SK-N-SH (cell line): Measurements from ENCODE around the gene ZNF141. TPM values are rescaled to one million over a fixed set of nuclear protein-coding genes. Genes with fewer than 3 reads are reported as not detected.

ENCODE experiments used
- CTCF ChIA-PET: fragments of 300-600, 350-600 bp; formaldehyde crosslinking; extraction: SDS; loops from one replicate; lab custom pipeline; 2021; lab: Yijun Ruan, JAX
- POLR2A ChIA-PET: fragments of 350-600 bp; sonication (Branson Sonifier 250); formaldehyde crosslinking; extraction: SDS; loops from one replicate; lab custom pipeline; 2020; ENCODE audit warnings: antibody characterized with exemption, inconsistent platforms; lab: Yijun Ruan, JAX
- DNase-seq: peaks from one replicate; pipeline ENCODE4 v3.0.0; 2012
- H2AFZ ChIP-seq: fragments of 200-600 bp; sonication (generic); 2 replicates; pipeline ENCODE4 v1.8.1; 2016; ENCODE audit warnings: antibody characterized with exemption, mild to moderate bottlenecking, low read depth
- H3F3A ChIP-seq: fragments of 200-600 bp; sonication (generic); replicated peaks from 2 replicates; pipeline ENCODE3; 2016; ENCODE audit warnings: antibody characterized with exemption, mild to moderate bottlenecking; ENCODE audit not compliant: insufficient read depth
- H3K27ac ChIP-seq, 2 experiments: fragments of 200-500 bp in 1 of 2; fragments of 200-600 bp in 1 of 2; sonication (Bioruptor generic) in 1 of 2; sonication (generic), shearing (Covaris generic) in 1 of 2; 2 replicates each; pipeline versions ENCODE4 v1.5.1 to v1.6.1; 2014 to 2016; ENCODE audit warnings: low read depth in 2 of 2, inconsistent platforms in 1 of 2, low read length in 1 of 2, mild to moderate bottlenecking in 1 of 2, mixed read lengths in 1 of 2
- H3K27me3 ChIP-seq: fragments of 200-600 bp; sonication (generic), shearing (Covaris generic); 2 replicates; pipeline ENCODE4 v1.6.1; 2016; ENCODE audit warnings: mixed run types; ENCODE audit not compliant: insufficient read depth
- H3K36me3 ChIP-seq, 2 experiments: fragments of 200-500 bp in 1 of 2; fragments of 200-600 bp in 1 of 2; sonication (Bioruptor generic) in 1 of 2; sonication (generic) in 1 of 2; replicated peaks in 1 of 2; 2 replicates each; pipeline versions ENCODE3 to v1.5.1; 2014 to 2016; ENCODE audit warnings: low read length in 1 of 2, mild to moderate bottlenecking in 1 of 2; ENCODE audit not compliant: insufficient read depth in 2 of 2, control insufficient read depth in 1 of 2
- H3K4me1 ChIP-seq, 2 experiments: fragments of 200-500 bp in 1 of 2; fragments of 200-600 bp in 1 of 2; sonication (Bioruptor generic) in 1 of 2; sonication (generic), shearing (Covaris generic) in 1 of 2; 2 replicates each; pipeline versions ENCODE4 v1.5.1 to v1.6.1; 2014 to 2016; ENCODE audit warnings: low read depth in 1 of 2, low read length in 1 of 2, mixed run types in 1 of 2; ENCODE audit not compliant: insufficient read depth in 2 of 2, control insufficient read depth in 1 of 2
- H3K4me2 ChIP-seq: fragments of 200-600 bp; sonication (generic), shearing (Covaris generic); 2 replicates; pipeline ENCODE4 v1.6.1; 2017; ENCODE audit warnings: mixed run types
- H3K4me3 ChIP-seq, 2 experiments: fragments of 200-500 bp in 1 of 2; fragments of 200-600 bp in 1 of 2; sonication (Bioruptor generic) in 1 of 2; sonication (generic), shearing (Covaris generic) in 1 of 2; 2 replicates each; pipeline versions ENCODE4 v1.5.1 to v1.8.1; 2014 to 2016; ENCODE audit warnings: low read depth in 2 of 2, inconsistent platforms in 1 of 2, low read length in 1 of 2, mild to moderate bottlenecking in 1 of 2, mixed read lengths in 1 of 2, moderate library complexity in 1 of 2
- H3K79me2 ChIP-seq: fragments of 200-600 bp; sonication (generic); 2 replicates; pipeline ENCODE4 v1.8.1; 2017; ENCODE audit warnings: mild to moderate bottlenecking; ENCODE audit not compliant: insufficient read depth
- H3K9ac ChIP-seq: fragments of 200-600 bp; sonication (generic); 2 replicates; pipeline ENCODE4 v1.6.1; 2017; ENCODE audit warnings: mixed run types
- H3K9me2 ChIP-seq: fragments of 200-600 bp; sonication (generic); 2 replicates; pipeline ENCODE4 v1.6.1; 2017; ENCODE audit warnings: mixed run types
- H3K9me3 ChIP-seq: fragments of 200-600 bp; sonication (generic); 2 replicates; pipeline ENCODE4 v1.6.1; 2017; ENCODE audit warnings: mixed run types, mild to moderate bottlenecking, moderate library complexity
- H4K20me1 ChIP-seq: fragments of 200-600 bp; sonication (generic); 2 replicates; pipeline ENCODE4 v1.6.1; 2017; ENCODE audit warnings: mild to moderate bottlenecking, mixed run types; ENCODE audit not compliant: insufficient read depth
- CHD2 ChIP-seq: fragments of 150-350 bp; IDR thresholded peaks from 2 replicates; pipeline ENCODE4 v1.6.1; 2018; ENCODE audit warnings: low read length; ENCODE audit not compliant: partially characterized antibody
- FOSL2 ChIP-seq: IDR thresholded peaks from 2 replicates; pipeline ENCODE4 v1.4.0; 2012; ENCODE audit warnings: low read depth, mild to moderate bottlenecking, moderate library complexity, borderline replicate concordance
- GATA2 ChIP-seq: sonication (generic); formaldehyde crosslinking; IDR thresholded peaks from 2 replicates; pipeline ENCODE4 v1.5.0; 2020; ENCODE audit warnings: mild to moderate bottlenecking, missing genetic modification reagents
- MEF2A ChIP-seq: IDR thresholded peaks from 2 replicates; pipeline ENCODE4 v1.4.0; 2012; ENCODE audit warnings: low read depth, borderline replicate concordance
- MXI1 ChIP-seq: IDR thresholded peaks from 2 replicates; pipeline ENCODE4 v1.6.1; 2012; ENCODE audit warnings: mild to moderate bottlenecking, low read depth, low read length, improper control_type of control experiment
- NFIC ChIP-seq: IDR thresholded peaks from 2 replicates; pipeline ENCODE4 v1.4.0; 2012; ENCODE audit warnings: borderline replicate concordance
- RCOR1 ChIP-seq: fragments of 150-350 bp; IDR thresholded peaks from 2 replicates; pipeline ENCODE4 v1.6.1; 2017; ENCODE audit warnings: antibody characterized with exemption, low read length
- TCF12 ChIP-seq: IDR thresholded peaks from 2 replicates; pipeline ENCODE4 v1.4.0; 2012
- TEAD4 ChIP-seq: IDR thresholded peaks from 2 replicates; pipeline ENCODE4 v1.4.0; 2012; ENCODE audit warnings: mild to moderate bottlenecking, borderline replicate concordance; ENCODE audit not compliant: insufficient read depth
- YY1 ChIP-seq: IDR thresholded peaks from 2 replicates; pipeline ENCODE4 v1.4.0; 2012; ENCODE audit warnings: low read depth, mild to moderate bottlenecking
- whole genome bisulfite sequencing: methylation state at CpG from one replicate; pipeline ENCODE4 v1.1.6; 2017; ENCODE audit warnings: low lambda C conversion rate; 5-methylcytosine and 5-hydroxymethylcytosine counted together
- polyA plus RNA-seq, 3 experiments: library from polyadenylated mRNA; depleted of rRNA; stranded (reverse); fragments of >200 nt; gene quantifications; 2 replicates each; pipeline ENCODE4 v1.2.3, GENCODE V29; 2012
- TF ChIP-seq, protein P1 (sequence below): fragments of 200-600 bp; sonication (generic); IDR thresholded peaks from 2 replicates; pipeline ENCODE4 v1.6.1; 2017; ENCODE audit warnings: antibody characterized with exemption, mild to moderate bottlenecking, moderate library complexity

ZNF141 gene
- polyA plus RNA-seq, 1 of the 3 experiments (the other 2 are of a cell fraction) = 1.6 TPM

DNA sequence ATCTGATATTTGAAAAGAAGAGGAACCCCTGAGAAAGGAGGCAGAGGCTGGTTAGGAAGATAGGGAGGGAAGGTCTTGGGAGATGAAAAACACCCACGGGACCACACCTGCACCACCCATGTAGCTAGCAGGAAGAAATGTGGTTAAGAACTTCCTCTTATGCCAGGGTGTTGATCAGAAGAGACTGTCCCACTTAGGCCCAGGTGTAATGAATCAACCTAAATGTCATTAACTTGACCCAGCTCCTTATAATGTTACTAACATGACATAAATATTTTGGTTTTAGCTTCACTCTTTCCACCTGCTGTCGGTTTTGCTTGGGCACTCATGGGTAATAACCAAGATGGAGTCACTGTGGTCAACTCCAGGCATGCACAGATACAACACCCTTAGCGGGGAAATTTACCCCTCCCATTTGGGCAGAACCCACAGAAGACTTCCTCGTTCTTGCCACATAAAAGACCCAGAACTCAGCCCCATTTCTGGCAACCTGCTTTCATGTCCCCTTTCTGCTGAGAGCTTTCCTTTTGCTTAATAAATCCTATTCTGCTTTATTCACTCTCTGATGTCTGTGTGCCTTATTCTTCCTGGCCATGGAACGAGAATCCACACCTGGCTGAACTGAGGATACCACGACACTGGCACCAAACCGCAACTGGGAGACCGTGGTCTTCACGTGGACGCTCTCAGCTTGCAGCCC lies 46.8 kb downstream of the ZNF141 start:
- 71% methylated on average over 10 of the region's 10 CpGs for WGBS
- DNase-seq = no peak
- H3K4me1 ChIP-seq = no peaks in the 10 kb centered on the region
- H3K79me2 ChIP-seq = no peaks in the 10 kb centered on the region
- H2AFZ ChIP-seq = no peak overlapping the region
- no peaks in the 10 kb centered on the region for H3K27me3 ChIP-seq
- POLR2A ChIA-PET = no interaction called here
- TF ChIP-seq RCOR1 = no peak
- TF ChIP-seq MEF2A = no peak
- no peak for TF ChIP-seq MXI1
- TF ChIP-seq GATA2 (CRISPR knock-in tag) = no peak
- TF ChIP-seq NFIC = no peak
- TF ChIP-seq, protein P1, sequence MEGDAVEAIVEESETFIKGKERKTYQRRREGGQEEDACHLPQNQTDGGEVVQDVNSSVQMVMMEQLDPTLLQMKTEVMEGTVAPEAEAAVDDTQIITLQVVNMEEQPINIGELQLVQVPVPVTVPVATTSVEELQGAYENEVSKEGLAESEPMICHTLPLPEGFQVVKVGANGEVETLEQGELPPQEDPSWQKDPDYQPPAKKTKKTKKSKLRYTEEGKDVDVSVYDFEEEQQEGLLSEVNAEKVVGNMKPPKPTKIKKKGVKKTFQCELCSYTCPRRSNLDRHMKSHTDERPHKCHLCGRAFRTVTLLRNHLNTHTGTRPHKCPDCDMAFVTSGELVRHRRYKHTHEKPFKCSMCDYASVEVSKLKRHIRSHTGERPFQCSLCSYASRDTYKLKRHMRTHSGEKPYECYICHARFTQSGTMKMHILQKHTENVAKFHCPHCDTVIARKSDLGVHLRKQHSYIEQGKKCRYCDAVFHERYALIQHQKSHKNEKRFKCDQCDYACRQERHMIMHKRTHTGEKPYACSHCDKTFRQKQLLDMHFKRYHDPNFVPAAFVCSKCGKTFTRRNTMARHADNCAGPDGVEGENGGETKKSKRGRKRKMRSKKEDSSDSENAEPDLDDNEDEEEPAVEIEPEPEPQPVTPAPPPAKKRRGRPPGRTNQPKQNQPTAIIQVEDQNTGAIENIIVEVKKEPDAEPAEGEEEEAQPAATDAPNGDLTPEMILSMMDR = no peak
- no peak for TF ChIP-seq FOSL2
- no peak for TF ChIP-seq YY1
- no peak for TF ChIP-seq CHD2
- TF ChIP-seq TCF12 = no peak
- H3K9ac ChIP-seq = no peak overlapping the region
- peaks cover 0 to 12% of the 10 kb centered on the region in 2 experiments for H3K36me3 ChIP-seq
- H3K27ac ChIP-seq = no peak overlapping the region
- H3F3A ChIP-seq = peaks cover 5% of the 10 kb centered on the region
- H4K20me1 ChIP-seq = no peaks in the 10 kb centered on the region
- CTCF ChIA-PET = no interaction called here
- no peaks in the 10 kb centered on the region for H3K9me2 ChIP-seq
- peaks cover 15% of the 10 kb centered on the region for H3K9me3 ChIP-seq
- H3K4me3 ChIP-seq = no peak overlapping the region
- no peak overlapping the region for H3K4me2 ChIP-seq

DNA sequence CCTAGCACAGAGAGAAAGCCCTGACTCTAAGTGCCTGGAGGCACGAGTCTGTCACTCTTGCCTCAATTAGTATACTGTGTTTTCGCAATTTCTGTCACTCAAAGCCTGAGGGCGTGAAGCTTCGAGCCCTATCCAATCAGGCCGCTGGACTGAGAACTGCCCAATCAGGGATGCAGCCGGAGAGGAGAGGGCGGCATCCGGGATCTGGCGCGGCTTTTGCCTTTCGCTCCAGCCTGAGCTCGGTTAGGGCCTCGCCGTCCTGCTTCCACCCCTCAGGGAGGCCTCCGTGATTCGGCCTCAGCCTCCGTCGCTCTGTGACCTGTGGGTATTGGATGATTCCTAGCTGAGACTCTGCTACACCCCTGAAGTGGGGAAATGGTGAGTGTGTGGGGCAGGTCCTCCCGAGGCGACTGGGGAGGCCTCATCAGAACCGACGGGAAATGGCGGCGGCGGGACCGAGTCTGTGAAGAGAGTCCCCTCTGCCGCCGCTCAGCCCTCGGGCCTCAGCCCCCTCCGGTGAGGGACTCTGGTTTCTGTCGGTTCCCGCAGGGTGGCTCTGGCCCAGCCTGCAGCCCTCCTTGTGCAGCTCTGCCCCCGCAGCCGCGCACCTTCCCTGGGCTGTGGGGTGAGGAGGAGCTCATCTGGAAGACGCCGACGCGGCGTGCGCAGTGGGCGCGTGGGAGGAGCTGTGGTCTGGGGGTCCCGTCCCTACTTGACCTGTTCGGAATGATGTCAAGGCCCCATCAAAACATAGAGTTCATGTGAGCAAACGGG lies 48.5 kb downstream of the ZNF141 start:
- no peak overlapping the region; a peak in 1 of 4 replicates for H3K4me3 ChIP-seq
- no peak overlapping the region for H3K27ac ChIP-seq
- H3K4me2 ChIP-seq = no peak overlapping the region
- H3K79me2 ChIP-seq = no peaks in the 10 kb centered on the region
- peaks cover 1% of the 10 kb centered on the region for H3K9me3 ChIP-seq
- ChIA-PET POLR2A (no interaction called here), CTCF (no interaction called here)
- TF ChIP-seq TEAD4 = no peak
- no peak for TF ChIP-seq MXI1
- H3K9me2 ChIP-seq = no peaks in the 10 kb centered on the region
- peak; percentile 9 for DNase-seq
- no peaks in the 10 kb centered on the region for H3F3A ChIP-seq
- H3K27me3 ChIP-seq = no peaks in the 10 kb centered on the region
- WGBS = 28% methylated on average over 37 of the region's 46 CpGs
- H4K20me1 ChIP-seq = no peaks in the 10 kb centered on the region
- H3K4me1 ChIP-seq = no peaks in the 10 kb centered on the region
- H2AFZ ChIP-seq = no peak overlapping the region
- H3K36me3 ChIP-seq = no peaks in the 10 kb centered on the region
- no peak overlapping the region for H3K9ac ChIP-seq
